Cardiac muscle cell (in vitro differentiated cells and primary cell): Measurements from ENCODE around the gene NHLRC2. TPM values are rescaled to one million over a fixed set of nuclear protein-coding genes. Genes with fewer than 3 reads are reported as not detected.
"Not testable (repeated sequence)": the region's sequence is repeated elsewhere in the genome, so short reads cannot be mapped to it uniquely, and the experiment has no call there.

Source experiments
- DNase-seq, 2 donors: peaks; one replicate each; pipeline versions ENCODE4 v3.0.0 to v3.0.0-alpha.2; 2010 to 2017; ENCODE audit warnings: low read depth in 1 of 2, low spot score in 1 of 2
- H3K27ac ChIP-seq: fragments of 200-600 bp; sonication (generic); 2 replicates; pipeline ENCODE4 v1.5.1; 2016
- H3K27me3 ChIP-seq: fragments of 200-600 bp; sonication (generic); 2 replicates; pipeline ENCODE4 v1.6.0; 2016; ENCODE audit warnings: control low read depth
- H3K36me3 ChIP-seq: fragments of 200-600 bp; sonication (generic); 2 replicates; pipeline ENCODE4 v1.5.1; 2016; ENCODE audit warnings: control low read depth
- H3K4me1 ChIP-seq: fragments of 200-600 bp; sonication (generic); 2 replicates; pipeline ENCODE4 v1.8.1; 2017; ENCODE audit warnings: low read depth, mild to moderate bottlenecking, mixed run types
- H3K4me3 ChIP-seq: fragments of 200-600 bp; sonication (generic); 2 replicates; pipeline ENCODE4 v1.5.1; 2016; ENCODE audit warnings: mild to moderate bottlenecking
- H3K9me3 ChIP-seq: fragments of 200-600 bp; sonication (generic); 2 replicates; pipeline ENCODE4 v1.5.1; 2017; ENCODE audit warnings: low read depth, mild to moderate bottlenecking, control low read depth
- CTCF ChIP-seq: IDR thresholded peaks from 2 replicates; pipeline ENCODE4 v1.5.1; 2012; ENCODE audit warnings: low read depth, mild to moderate bottlenecking, low read length
- polyA plus RNA-seq: library from polyadenylated mRNA; unstranded; fragments of >200 nt; fragmentation: Nextera tagmentation; extraction: Ambion mirVana; gene quantifications from 2 replicates; pipeline ENCODE4 v1.2.1, GENCODE V29; 2016
- total RNA-seq: library from RNA; depleted of rRNA; stranded (reverse); fragments of >200 nt; gene quantifications from 2 replicates; pipeline ENCODE4 v1.2.3, GENCODE V29; 2016

NHLRC2 gene
- total and polyA plus RNA-seq, 2 experiments from 2014 or later, result 14.0 to 99.6 TPM

GRCh38 chr10:113820507-113820906, 34.0 kb upstream of the NHLRC2 start:
- no peak for TF ChIP-seq CTCF
- peak in 1 of 2 donors; percentile 63 for DNase-seq
- Histone ChIP-seq H3K27me3 (no peaks in the 10 kb centered on the region), H3K9me3 (no peaks in the 10 kb centered on the region), H3K4me1 (peaks cover 2% of the 10 kb centered on the region), H3K36me3 (no peaks in the 10 kb centered on the region), H3K4me3 (no peak overlapping the region), H3K27ac (no peak overlapping the region)

- H3K4me3 ChIP-seq, H3K27me3 ChIP-seq, H3K27ac ChIP-seq, H3K9me3 ChIP-seq, H3K36me3 ChIP-seq, H3K4me1 ChIP-seq, DNase-seq: not testable (repeated sequence)
Measured at GRCh38 chr10:113821306-113821705, 33.2 kb upstream of the NHLRC2 start.

GRCh38 chr10:113822174-113822573, 32.3 kb upstream of the NHLRC2 start:
- H3K27ac ChIP-seq, result no peak overlapping the region
- DNase-seq, result no peak
- H3K36me3 ChIP-seq, result no peaks in the 10 kb centered on the region
- H3K4me1 ChIP-seq, result peaks cover 2% of the 10 kb centered on the region
- no peak overlapping the region for H3K4me3 ChIP-seq
- no peaks in the 10 kb centered on the region for H3K27me3 ChIP-seq
- no peaks in the 10 kb centered on the region for H3K9me3 ChIP-seq
- no peak for TF ChIP-seq CTCF

DNA sequence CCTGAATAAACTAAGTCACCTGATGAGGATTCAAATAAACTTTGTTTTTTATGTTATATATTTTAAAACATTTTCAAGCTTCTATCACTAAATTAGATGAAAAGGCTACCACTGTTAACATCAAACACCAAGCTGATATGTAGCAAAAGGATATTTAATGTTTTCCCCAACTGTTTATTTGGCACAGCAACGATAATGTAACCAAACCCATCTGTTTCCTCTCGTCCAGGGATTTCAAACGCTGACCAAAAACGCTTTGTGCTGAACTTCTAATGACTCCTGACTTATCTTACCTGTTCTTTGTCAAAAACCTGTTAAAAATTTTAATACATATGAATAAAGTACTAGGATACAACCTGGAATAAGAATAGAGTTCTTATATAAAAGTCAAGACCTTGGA, 31.1 kb upstream of the NHLRC2 start:
- no peaks in the 10 kb centered on the region for H3K27me3 ChIP-seq
- no peak for DNase-seq
- H3K36me3 ChIP-seq, result no peaks in the 10 kb centered on the region
- H3K9me3 ChIP-seq, result no peaks in the 10 kb centered on the region
- TF ChIP-seq CTCF, result no peak
- peaks cover 2% of the 10 kb centered on the region for H3K4me1 ChIP-seq
- H3K27ac ChIP-seq, result no peak overlapping the region
- H3K4me3 ChIP-seq, result no peak overlapping the region

DNA sequence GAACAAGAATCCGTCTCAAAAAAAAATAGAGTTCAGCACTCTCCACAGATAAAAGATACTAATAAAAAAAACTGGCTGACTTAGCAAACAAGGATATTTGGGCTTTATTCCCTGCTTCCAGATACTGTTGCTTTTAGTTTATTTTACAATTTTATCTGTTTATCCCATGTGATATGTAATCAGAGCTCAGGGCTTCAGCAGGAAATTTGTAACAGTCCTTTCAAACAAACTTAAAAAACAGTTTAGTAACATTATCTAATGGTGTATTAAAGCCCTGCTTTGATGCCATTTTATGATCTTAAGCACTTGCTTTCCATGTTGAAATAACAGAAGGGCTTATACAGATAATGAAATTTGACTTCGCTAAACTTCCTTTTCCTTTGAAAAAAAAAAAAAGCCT, 28.7 kb upstream of the NHLRC2 start:
- no peak overlapping the region for H3K27ac ChIP-seq
- H3K36me3 ChIP-seq, result no peaks in the 10 kb centered on the region
- no peak for DNase-seq
- no peak for TF ChIP-seq CTCF
- peaks cover 2% of the 10 kb centered on the region for H3K4me1 ChIP-seq
- no peak overlapping the region for H3K4me3 ChIP-seq
- no peaks in the 10 kb centered on the region for H3K27me3 ChIP-seq
- H3K9me3 ChIP-seq, result no peaks in the 10 kb centered on the region

DNA sequence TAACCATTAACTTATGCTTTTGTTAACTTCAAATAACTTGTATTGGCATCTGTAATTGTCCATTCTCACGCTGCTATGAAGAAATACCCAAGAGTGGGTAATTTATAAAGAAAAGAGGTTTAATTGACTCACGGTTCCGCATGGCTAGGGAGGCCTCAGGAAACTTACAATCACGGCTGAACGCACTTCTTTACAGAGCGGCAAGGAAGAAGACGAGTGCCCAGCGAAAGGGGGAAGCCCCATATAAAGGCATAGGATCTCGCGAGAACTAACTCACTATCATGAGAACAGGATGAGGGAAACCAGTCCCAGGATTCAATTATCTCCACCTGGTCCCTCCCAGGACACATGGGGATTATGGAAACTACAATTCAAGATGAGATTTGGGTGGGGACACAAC, 25.9 kb upstream of the NHLRC2 start:
- H3K36me3 ChIP-seq, H3K4me3 ChIP-seq, H3K9me3 ChIP-seq, DNase-seq, H3K27ac ChIP-seq, H3K4me1 ChIP-seq, H3K27me3 ChIP-seq: not testable (repeated sequence)

- DNase-seq, result no peak
- TF ChIP-seq CTCF, result no peak
- H3K27me3 ChIP-seq, result no peaks in the 10 kb centered on the region
- H3K36me3 ChIP-seq, result peaks cover 27% of the 10 kb centered on the region
- no peak overlapping the region for H3K27ac ChIP-seq
- no peak overlapping the region for H3K4me3 ChIP-seq
- no peaks in the 10 kb centered on the region for H3K9me3 ChIP-seq
- H3K4me1 ChIP-seq, result no peaks in the 10 kb centered on the region
Measured at GRCh38 chr10:113842171-113842570, 12.3 kb upstream of the NHLRC2 start.
